Keratinocyte (primary cell): ENCODE data around the gene SLC25A42.

Source experiments
- EZH2 ChIP-seq: IDR thresholded peaks from one replicate; pipeline ENCODE4 v1.6.1; 2012; ENCODE audit warnings: inconsistent platforms, mild to moderate bottlenecking, low read length, moderate library complexity
- TF ChIP-seq, protein P1 (sequence below), 3 experiments: IDR thresholded peaks in 1 of 3; conservative IDR thresholded peaks in 1 of 3; optimal IDR thresholded peaks in 1 of 3; 2 replicates in 2 of 3; 3 replicates in 1 of 3; pipeline versions ENCODE3 to v1.5.1; 2011; ENCODE audit warnings: low read length in 3 of 3, mild to moderate bottlenecking in 3 of 3, moderate library complexity in 2 of 3, control low read depth in 1 of 3, inconsistent platforms in 1 of 3; ENCODE audit not compliant: insufficient read depth in 2 of 3; ENCODE audit errors: extremely low read depth in 1 of 3

- TF ChIP-seq, protein P1, sequence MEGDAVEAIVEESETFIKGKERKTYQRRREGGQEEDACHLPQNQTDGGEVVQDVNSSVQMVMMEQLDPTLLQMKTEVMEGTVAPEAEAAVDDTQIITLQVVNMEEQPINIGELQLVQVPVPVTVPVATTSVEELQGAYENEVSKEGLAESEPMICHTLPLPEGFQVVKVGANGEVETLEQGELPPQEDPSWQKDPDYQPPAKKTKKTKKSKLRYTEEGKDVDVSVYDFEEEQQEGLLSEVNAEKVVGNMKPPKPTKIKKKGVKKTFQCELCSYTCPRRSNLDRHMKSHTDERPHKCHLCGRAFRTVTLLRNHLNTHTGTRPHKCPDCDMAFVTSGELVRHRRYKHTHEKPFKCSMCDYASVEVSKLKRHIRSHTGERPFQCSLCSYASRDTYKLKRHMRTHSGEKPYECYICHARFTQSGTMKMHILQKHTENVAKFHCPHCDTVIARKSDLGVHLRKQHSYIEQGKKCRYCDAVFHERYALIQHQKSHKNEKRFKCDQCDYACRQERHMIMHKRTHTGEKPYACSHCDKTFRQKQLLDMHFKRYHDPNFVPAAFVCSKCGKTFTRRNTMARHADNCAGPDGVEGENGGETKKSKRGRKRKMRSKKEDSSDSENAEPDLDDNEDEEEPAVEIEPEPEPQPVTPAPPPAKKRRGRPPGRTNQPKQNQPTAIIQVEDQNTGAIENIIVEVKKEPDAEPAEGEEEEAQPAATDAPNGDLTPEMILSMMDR (optimal IDR thresholded peaks at IDR 0.05 in 1 of 3, IDR thresholded peaks at IDR 0.05 in 1 of 3, conservative IDR thresholded peaks at IDR 0.05 in 1 of 3; ENCODE audit: extremely low read depth in 1 of 3, insufficient read depth in 2 of 3, low read length in 3 of 3) = no peak
- TF ChIP-seq EZH2 = no peak
Measured at GRCh38 chr19:19034204-19034624, 29.6 kb upstream of the SLC25A42 start.
